GM12878 (cell line): ENCODE data around the gene COG4. TPM values are rescaled to one million over a fixed set of nuclear protein-coding genes. Genes with fewer than 3 reads are reported as not detected.

ENCODE experiments used
- ATAC-seq: fragments of 200-7000 bp; cut with Tn5 transposase; 3 replicates; pipeline ENCODE4 v1.9.1; 2020; ENCODE audit warnings: mild to moderate bottlenecking, moderate library complexity
- Bru-seq: library from RNA; stranded (reverse); fragments of 400-500 nt; gene quantifications from one replicate; lab custom pipeline; 2021; lab: Mats Ljungman, UMichigan
- BruChase-seq, 2 experiments: library from RNA; stranded (reverse); fragments of 400-500 nt; gene quantifications; one replicate each; lab custom pipeline; 2021; lab: Mats Ljungman, UMichigan
- BruUV-seq: library from RNA; stranded (reverse); fragments of 400-500 nt; replicated peaks from 2 replicates; lab custom pipeline; 2021; lab: Mats Ljungman, UMichigan
- CTCF ChIA-PET: fragments of 300-600 bp; sonication (Branson Sonifier 250); formaldehyde crosslinking; extraction: SDS; loops from one replicate; lab custom pipeline; 2021; ENCODE audit warnings: inconsistent platforms; lab: Yijun Ruan, JAX
- POLR2A ChIA-PET: fragments of 350-600 bp; formaldehyde crosslinking; extraction: SDS; loops from one replicate; lab custom pipeline; 2021; ENCODE audit warnings: inconsistent platforms; lab: Charles Lee
- RAD21 ChIA-PET: fragments of 300-600 bp; sonication (Branson Sonifier 250); formaldehyde crosslinking; loops from one replicate; lab custom pipeline; 2023; ENCODE audit warnings: antibody characterized with exemption; ENCODE audit not compliant: unreplicated experiment; lab: Charles Lee
- SMC1A ChIA-PET: fragments of 300-600 bp; sonication (Branson Sonifier 250); formaldehyde crosslinking; loops from one replicate; lab custom pipeline; 2023; ENCODE audit not compliant: unreplicated experiment, uncharacterized antibody; lab: Charles Lee
- DNase-seq: peaks from one replicate; pipeline ENCODE4 v3.0.0-alpha.2; 2011; ENCODE audit warnings: low read depth, low spot score
- FAIRE-seq: peaks from 3 replicates; lab custom pipeline; 2011; peaks lifted over from hg19 to GRCh38; lab: Jason Lieb, UNC
- H2AFZ ChIP-seq: 2 replicates; pipeline ENCODE4 v1.6.0; 2011; ENCODE audit warnings: low read depth, low read length, control low read depth; ENCODE audit not compliant: control insufficient read depth
- H3K27ac ChIP-seq: 2 replicates; pipeline ENCODE4 v1.5.1; 2011; ENCODE audit warnings: control low read depth; ENCODE audit not compliant: control insufficient read depth, insufficient read depth
- H3K27me3 ChIP-seq, 2 experiments: replicated peaks in 1 of 2; 2 replicates each; pipeline versions ENCODE4 v1.6.0 to v1.6.1; 2011; ENCODE audit warnings: low read length in 1 of 2; ENCODE audit not compliant: control insufficient read depth in 2 of 2, insufficient read depth in 2 of 2
- H3K36me3 ChIP-seq, 2 experiments: 2 replicates each; pipeline ENCODE4 v1.5.1; 2011; ENCODE audit warnings: low read length in 1 of 2; ENCODE audit not compliant: control insufficient read depth in 2 of 2, insufficient read depth in 2 of 2
- H3K4me1 ChIP-seq: 2 replicates; pipeline ENCODE4 v1.6.1; 2011; ENCODE audit warnings: mild to moderate bottlenecking, low read length, moderate library complexity, mixed read lengths; ENCODE audit not compliant: control insufficient read depth, insufficient read depth
- H3K4me2 ChIP-seq: 2 replicates; pipeline ENCODE4 v1.6.0; 2011; ENCODE audit warnings: control low read depth; ENCODE audit not compliant: control insufficient read depth, insufficient read depth
- H3K4me3 ChIP-seq: fragments of 200-600 bp; sonication (generic); 2 replicates; pipeline ENCODE4 v1.5.1; 2016
- H3K79me2 ChIP-seq: 2 replicates; pipeline ENCODE4 v1.6.0; 2011; ENCODE audit warnings: low read length; ENCODE audit not compliant: control insufficient read depth, insufficient read depth
- H3K9ac ChIP-seq: 2 replicates; pipeline ENCODE4 v1.8.0; 2011; ENCODE audit warnings: low read length, control low read depth, mixed read lengths; ENCODE audit not compliant: control insufficient read depth, insufficient read depth
- H3K9me3 ChIP-seq: replicated peaks from 3 replicates; pipeline ENCODE4 v1.5.1; 2011; ENCODE audit warnings: mild to moderate bottlenecking, low read length; ENCODE audit not compliant: control insufficient read depth, insufficient read depth
- H4K20me1 ChIP-seq: 2 replicates; pipeline ENCODE4 v1.6.0; 2011; ENCODE audit not compliant: control insufficient read depth, insufficient read depth
- EED ChIP-seq: sonication (generic); IDR thresholded peaks from 2 replicates; pipeline ENCODE4 v1.6.1; 2016; ENCODE audit warnings: antibody characterized with exemption, low read depth
- EP300 ChIP-seq, 2 experiments: fragments of 150-350 bp in 1 of 2; IDR thresholded peaks; 2 replicates each; pipeline ENCODE4 v1.6.1; 2011 to 2012; ENCODE audit warnings: low read depth in 2 of 2, low read length in 2 of 2, borderline replicate concordance in 1 of 2, improper control_type of control experiment in 1 of 2, inconsistent platforms in 1 of 2; ENCODE audit not compliant: control insufficient read depth in 1 of 2
- POLR2AphosphoS2 ChIP-seq: IDR thresholded peaks from 2 replicates; pipeline ENCODE4 v1.6.1; 2011; ENCODE audit warnings: low read depth, mild to moderate bottlenecking, low read length, improper control_type of control experiment, moderate library complexity
- YY1 ChIP-seq: IDR thresholded peaks from 2 replicates; pipeline ENCODE4 v1.6.1; 2011; ENCODE audit warnings: low read depth, mild to moderate bottlenecking, low read length
- ZNF384 ChIP-seq: IDR thresholded peaks from 2 replicates; pipeline ENCODE4 v1.6.1; 2012; ENCODE audit warnings: low read depth, mild to moderate bottlenecking, low read length, improper control_type of control experiment, borderline replicate concordance
- WGBS: methylation state at CpG from one replicate; pipeline ENCODE4 v1.1.6; 2016; ENCODE audit warnings: low lambda C conversion rate; ENCODE audit not compliant: insufficient replicate concordance, insufficient coverage; ENCODE audit errors: missing lambda C conversion rate; 5-methylcytosine and 5-hydroxymethylcytosine counted together
- in situ Hi-C: fragments of 300-500 bp; cut with MboI; formaldehyde crosslinking; loops from 9 replicates; pipeline ENCODE4 v1.14.3; 2018; ENCODE audit warnings: mixed read lengths
- intact Hi-C: fragments of 100-400 bp; cut with micrococcal nuclease; formaldehyde crosslinking; loops from one replicate; pipeline ENCODE4 v1.14.2; 2022; ENCODE audit not compliant: unreplicated experiment
- long read RNA-seq, 2 experiments: library from polyadenylated mRNA; unstranded; transcript quantifications; one replicate each; pipeline ENCODE4 v2.0.0, GENCODE V29; 2019 to 2020
- polyA minus RNA-seq, 3 experiments: library from RNA; depleted of rRNA, polyadenylated mRNA; stranded (reverse); fragments of >200 nt; gene quantifications; 2 replicates each; pipeline ENCODE4 v1.2.3, GENCODE V29; 2011
- polyA plus RNA-seq, 11 experiments: library from polyadenylated mRNA; depleted of rRNA in 4 of 11; unstranded in 6 of 11; stranded (reverse) in 5 of 11; fragments of >200 nt; fragmentation: Nextera tagmentation in 4 of 11; fragmentation: Illumina TruSeq in 1 of 11; extraction: Ambion mirVana in 4 of 11; extraction: Trizol in 1 of 11; gene quantifications; 1 replicate in 1 of 11; 2 replicates in 10 of 11; pipeline versions ENCODE4 v1.2.1 to v1.2.3, GENCODE V29; 2011 to 2016; ENCODE audit warnings: inconsistent platforms in 2 of 11, missing spikeins in 2 of 11, low read depth in 1 of 11
- total RNA-seq, 4 experiments: library from RNA; depleted of rRNA in 3 of 4; stranded (reverse); fragments of >200 nt in 3 of 4; fragmentation: Illumina TruSeq in 1 of 4; extraction: Trizol in 1 of 4; gene quantifications; 2 replicates each; pipeline versions ENCODE4 v1.2.1 to v1.2.3, GENCODE V29; 2013 to 2021
- TF ChIP-seq, protein P1 (sequence below): fragments of 450-650 bp; IDR thresholded peaks from 2 replicates; pipeline ENCODE4 v1.6.1; 2017; ENCODE audit warnings: mild to moderate bottlenecking
- TF ChIP-seq, protein P2 (sequence below): fragments of 450-650 bp; IDR thresholded peaks from 2 replicates; pipeline ENCODE4 v1.6.1; 2017; ENCODE audit warnings: low read depth, mild to moderate bottlenecking, moderate library complexity
- TF ChIP-seq, protein P3 (sequence below): IDR thresholded peaks from 2 replicates; pipeline ENCODE4 v1.6.1; 2012; ENCODE audit warnings: mild to moderate bottlenecking, low read depth, low read length

COG4 gene
- total RNA-seq (2013; cell fraction: nucleolus; rRNA removed), result 66.9 and 75.2 TPM in 2 replicates
- total RNA-seq (2014; rRNA removed), result 32.0 and 33.9 TPM in 2 replicates
- 26.2 and 26.6 TPM in 2 replicates for total RNA-seq (2014; rRNA removed; fragmentation: Illumina TruSeq; extraction: Trizol)
- 39.0 and 51.5 TPM in 2 replicates for total RNA-seq (2021)
- 21.7 TPM for polyA plus RNA-seq (2011; ENCODE audit: low read depth)
- polyA plus RNA-seq (2011; rRNA removed), result 31.8 and 35.3 TPM in 2 replicates
- polyA plus RNA-seq (2011; cell fraction: cytosol; rRNA removed), result 27.8 and 44.8 TPM in 2 replicates
- polyA plus RNA-seq (2011; cell fraction: nucleus; rRNA removed), result 188 and 196 TPM in 2 replicates
- 34.4 and 39.6 TPM in 2 replicates for polyA plus RNA-seq (2012)
- polyA plus RNA-seq (2014; fragmentation: Illumina TruSeq; extraction: Trizol), result 22.3 and 25.0 TPM in 2 replicates
- polyA plus RNA-seq (2014; fragmentation: Nextera tagmentation; extraction: Ambion mirVana), result 1 to 10 TPM; 7.0 to 8.9 TPM
- polyA plus RNA-seq (2014; rRNA removed), result 32.0 and 32.2 TPM in 2 replicates
- polyA plus RNA-seq (2016; fragmentation: Nextera tagmentation; extraction: Ambion mirVana), result 10 to 100 TPM; 56.4 to 57.7 TPM
- polyA minus RNA-seq (2011; rRNA and poly(A)+ RNA removed), result 33.4 and 37.3 TPM in 2 replicates
- 11.4 and 12.2 TPM in 2 replicates for polyA minus RNA-seq (2011; cell fraction: cytosol; rRNA and poly(A)+ RNA removed)
- 15.8 and 18.8 TPM in 2 replicates for polyA minus RNA-seq (2011; cell fraction: nucleus; rRNA and poly(A)+ RNA removed)
- Bru-seq, nascent RNA, result percentile 59 among the genes with signal in this experiment
- percentile 60 among the genes with signal in this experiment for BruChase-seq, experiment 1, labeled RNA remaining after a 6-hour chase
- BruChase-seq, experiment 2, labeled RNA remaining after a 2-hour chase, result percentile 59 among the genes with signal in this experiment
- long read RNA-seq, experiment 1, transcript COG4-201 (19 exons, 2,833 nt), result major isoform, 16 of 30 reads
- long read RNA-seq, experiment 1, partial matches to known transcripts, result 4 of 30 reads
- long read RNA-seq, experiment 1, other reads (novel, unspliced or antisense), result 9 of 30 reads
- long read RNA-seq, experiment 2, transcript COG4-201 (19 exons, 2,833 nt), result major isoform, 70 of 107 reads
- long read RNA-seq, experiment 2, partial matches to known transcripts, result 14 of 107 reads
- long read RNA-seq, experiment 2, other reads (novel, unspliced or antisense), result 21 of 107 reads

GRCh38 chr16:70523076-70523742 is at the start of gene COG4:
Gene COG4 (minus strand): TSS chr16:70523554. CDS start chr16:70523543, 11 bp downstream.
- POLR2A ChIA-PET, result interaction anchor here (0.6 to 3.2 kb wide), 8 partner anchors 10 to 115 kb away, joined by 3 to 14 read pairs (median 4); no protein-coding TSS in a partner anchor
- under 1% methylated on average over 36 of the region's 36 CpGs for WGBS
- intact Hi-C loops (loop anchor here (1.0 to 5.0 kb wide), 4 partner anchors 46 to 236 kb away; partner anchors contain the start of genes AARS1 and ST3GAL2), in situ Hi-C loops (no loop called here)
- H3K27ac ChIP-seq, result peak within 1 kb of the TSS; percentile 99
- CTCF ChIA-PET, result interaction anchor here (0.6 to 3.1 kb wide), 6 partner anchors 14 to 154 kb away, joined by 3 to 8 read pairs (median 4); no protein-coding TSS in a partner anchor
- RAD21 ChIA-PET, result interaction anchor here (0.9 to 4.1 kb wide), 6 partner anchors 14 to 142 kb away, joined by 3 to 25 read pairs (median 4); no protein-coding TSS in a partner anchor
- H3K4me1 ChIP-seq, result peaks cover 14% of the 10 kb centered on the region
- peak within 1 kb of the TSS; percentile 92 for H3K4me2 ChIP-seq
- SMC1A ChIA-PET, result interaction anchor here (0.5 to 4.7 kb wide), 9 partner anchors 9 to 223 kb away, joined by 3 to 22 read pairs (median 3); no protein-coding TSS in a partner anchor
- no peak for FAIRE-seq
- H3K9ac ChIP-seq, result peak within 1 kb of the TSS; percentile 97
- peak within 1 kb of the TSS; percentile 66 for H2AFZ ChIP-seq
- peaks cover 0 to 10% of the 10 kb centered on the region in 2 experiments; a peak in 1 of 4 replicates for H3K36me3 ChIP-seq
- H3K27me3 ChIP-seq, result no peaks in the 10 kb centered on the region
- peak; percentile 58 for DNase-seq
- peak; percentile 67 for ATAC-seq
- TSS peak; percentile 95 for BruUV-seq
- no peaks in the 10 kb centered on the region for H3K9me3 ChIP-seq
- peak within 1 kb of the TSS; percentile 86 for H3K4me3 ChIP-seq
- peaks cover 3% of the 10 kb centered on the region; the same call in 1 of the 2 replicates for H4K20me1 ChIP-seq
- peaks cover 75% of the 10 kb centered on the region for H3K79me2 ChIP-seq
- TF ChIP-seq ZNF384 (peak; percentile 99), EP300 (IDR thresholded peaks at IDR 0.05; ENCODE audit: borderline replicate concordance in 1 of 2, control insufficient read depth in 1 of 2, low read depth in 2 of 2, low read length in 2 of 2) (no peak), YY1 (peak; percentile 94), EED (0 out of 2 replicates have a peak, but pooled peaks have one; percentile 27), POLR2AphosphoS2 (0 out of 2 replicates have a peak, but pooled peaks have one; percentile 3)
- TF ChIP-seq, protein P1, sequence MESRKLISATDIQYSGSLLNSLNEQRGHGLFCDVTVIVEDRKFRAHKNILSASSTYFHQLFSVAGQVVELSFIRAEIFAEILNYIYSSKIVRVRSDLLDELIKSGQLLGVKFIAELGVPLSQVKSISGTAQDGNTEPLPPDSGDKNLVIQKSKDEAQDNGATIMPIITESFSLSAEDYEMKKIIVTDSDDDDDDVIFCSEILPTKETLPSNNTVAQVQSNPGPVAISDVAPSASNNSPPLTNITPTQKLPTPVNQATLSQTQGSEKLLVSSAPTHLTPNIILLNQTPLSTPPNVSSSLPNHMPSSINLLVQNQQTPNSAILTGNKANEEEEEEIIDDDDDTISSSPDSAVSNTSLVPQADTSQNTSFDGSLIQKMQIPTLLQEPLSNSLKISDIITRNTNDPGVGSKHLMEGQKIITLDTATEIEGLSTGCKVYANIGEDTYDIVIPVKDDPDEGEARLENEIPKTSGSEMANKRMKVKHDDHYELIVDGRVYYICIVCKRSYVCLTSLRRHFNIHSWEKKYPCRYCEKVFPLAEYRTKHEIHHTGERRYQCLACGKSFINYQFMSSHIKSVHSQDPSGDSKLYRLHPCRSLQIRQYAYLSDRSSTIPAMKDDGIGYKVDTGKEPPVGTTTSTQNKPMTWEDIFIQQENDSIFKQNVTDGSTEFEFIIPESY, result peak; percentile 10; the same call in 1 of the 2 replicates
- TF ChIP-seq, protein P2, sequence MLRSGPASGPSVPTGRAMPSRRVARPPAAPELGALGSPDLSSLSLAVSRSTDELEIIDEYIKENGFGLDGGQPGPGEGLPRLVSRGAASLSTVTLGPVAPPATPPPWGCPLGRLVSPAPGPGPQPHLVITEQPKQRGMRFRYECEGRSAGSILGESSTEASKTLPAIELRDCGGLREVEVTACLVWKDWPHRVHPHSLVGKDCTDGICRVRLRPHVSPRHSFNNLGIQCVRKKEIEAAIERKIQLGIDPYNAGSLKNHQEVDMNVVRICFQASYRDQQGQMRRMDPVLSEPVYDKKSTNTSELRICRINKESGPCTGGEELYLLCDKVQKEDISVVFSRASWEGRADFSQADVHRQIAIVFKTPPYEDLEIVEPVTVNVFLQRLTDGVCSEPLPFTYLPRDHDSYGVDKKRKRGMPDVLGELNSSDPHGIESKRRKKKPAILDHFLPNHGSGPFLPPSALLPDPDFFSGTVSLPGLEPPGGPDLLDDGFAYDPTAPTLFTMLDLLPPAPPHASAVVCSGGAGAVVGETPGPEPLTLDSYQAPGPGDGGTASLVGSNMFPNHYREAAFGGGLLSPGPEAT, result peak; percentile 98
- TF ChIP-seq, protein P3, sequence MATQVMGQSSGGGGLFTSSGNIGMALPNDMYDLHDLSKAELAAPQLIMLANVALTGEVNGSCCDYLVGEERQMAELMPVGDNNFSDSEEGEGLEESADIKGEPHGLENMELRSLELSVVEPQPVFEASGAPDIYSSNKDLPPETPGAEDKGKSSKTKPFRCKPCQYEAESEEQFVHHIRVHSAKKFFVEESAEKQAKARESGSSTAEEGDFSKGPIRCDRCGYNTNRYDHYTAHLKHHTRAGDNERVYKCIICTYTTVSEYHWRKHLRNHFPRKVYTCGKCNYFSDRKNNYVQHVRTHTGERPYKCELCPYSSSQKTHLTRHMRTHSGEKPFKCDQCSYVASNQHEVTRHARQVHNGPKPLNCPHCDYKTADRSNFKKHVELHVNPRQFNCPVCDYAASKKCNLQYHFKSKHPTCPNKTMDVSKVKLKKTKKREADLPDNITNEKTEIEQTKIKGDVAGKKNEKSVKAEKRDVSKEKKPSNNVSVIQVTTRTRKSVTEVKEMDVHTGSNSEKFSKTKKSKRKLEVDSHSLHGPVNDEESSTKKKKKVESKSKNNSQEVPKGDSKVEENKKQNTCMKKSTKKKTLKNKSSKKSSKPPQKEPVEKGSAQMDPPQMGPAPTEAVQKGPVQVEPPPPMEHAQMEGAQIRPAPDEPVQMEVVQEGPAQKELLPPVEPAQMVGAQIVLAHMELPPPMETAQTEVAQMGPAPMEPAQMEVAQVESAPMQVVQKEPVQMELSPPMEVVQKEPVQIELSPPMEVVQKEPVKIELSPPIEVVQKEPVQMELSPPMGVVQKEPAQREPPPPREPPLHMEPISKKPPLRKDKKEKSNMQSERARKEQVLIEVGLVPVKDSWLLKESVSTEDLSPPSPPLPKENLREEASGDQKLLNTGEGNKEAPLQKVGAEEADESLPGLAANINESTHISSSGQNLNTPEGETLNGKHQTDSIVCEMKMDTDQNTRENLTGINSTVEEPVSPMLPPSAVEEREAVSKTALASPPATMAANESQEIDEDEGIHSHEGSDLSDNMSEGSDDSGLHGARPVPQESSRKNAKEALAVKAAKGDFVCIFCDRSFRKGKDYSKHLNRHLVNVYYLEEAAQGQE, result no peak
